ENCODE results near the gene ARHGDIB.

DNA sequence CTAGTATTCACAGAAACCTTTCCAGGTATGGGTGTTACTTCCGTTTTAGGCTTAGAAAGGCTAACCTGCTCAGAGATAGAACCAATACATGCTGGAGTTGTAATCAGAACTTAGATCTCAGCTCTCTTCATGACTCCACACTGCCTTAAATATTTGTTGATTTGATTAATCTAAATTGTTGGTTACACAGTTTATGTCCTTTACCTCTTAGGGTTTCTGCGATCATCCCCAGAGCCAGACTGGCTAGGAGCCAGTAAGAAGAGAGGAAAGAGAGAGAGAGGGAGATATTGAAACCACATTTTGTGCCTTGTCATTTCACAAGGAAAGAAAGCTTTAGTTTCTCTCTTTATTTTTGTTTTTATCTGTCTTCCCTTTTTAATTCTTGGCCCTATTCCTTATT, 58.9 kb downstream of the ARHGDIB start:
- TF ChIP-seq POLR2AphosphoS5 (IDR thresholded peaks at IDR 0.05; ENCODE audit: borderline replicate concordance, low read depth, low read length) (no peak), EZH2 (IDR thresholded peaks at IDR 0.05) (no peak)
